Activated CD8-positive, alpha-beta memory T cell treated with anti-CD3 and anti-CD28 coated beads, Interleukin-2, amount 50 U/mL, for 1 hour (primary cell): ENCODE measurements around the gene DNAAF6.
"Not testable (repeated sequence)": the region's sequence is repeated elsewhere in the genome, so short reads cannot be mapped to it uniquely, and the experiment has no call there.

Experiments used
- DNase-seq: peaks from one replicate; pipeline ENCODE4 v3.0.0-alpha.2; 2020; ENCODE audit errors: extremely low read depth

DNAAF6 gene

GRCh38 chrX:107205770-107206696 is at the start of gene DNAAF6, which contains the start of gene NUP62CL:
TSS of gene DNAAF6 (plus strand) at chrX:107206611. CDS start at chrX:107212876, 6,265 bp downstream.
TSS of gene NUP62CL (minus strand) at chrX:107206433. CDS start at chrX:107175146, 31,287 bp downstream.
- peak; percentile 19 for DNase-seq

GRCh38 chrX:107157618-107158017 is 48.8 kb upstream of the DNAAF6 start:
- not testable (repeated sequence) for DNase-seq

- no peak for DNase-seq
Observed at GRCh38 chrX:107167163-107167921, 39.1 kb upstream of the DNAAF6 start.

GRCh38 chrX:107168257-107168656 is 38.2 kb upstream of the DNAAF6 start:
- no peak for DNase-seq

- DNase-seq = no peak
Observed at GRCh38 chrX:107168712-107169111, 37.7 kb upstream of the DNAAF6 start.

- DNase-seq = no peak
Observed at GRCh38 chrX:107171369-107172102, 34.9 kb upstream of the DNAAF6 start.

- DNase-seq = no peak
Observed at GRCh38 chrX:107197319-107197718, 9.1 kb upstream of the DNAAF6 start.

- not testable (repeated sequence) for DNase-seq
Observed at GRCh38 chrX:107198074-107198473, 8.3 kb upstream of the DNAAF6 start.

GRCh38 chrX:107199491-107199890 is 6.9 kb upstream of the DNAAF6 start:
- DNase-seq = no peak

GRCh38 chrX:107204068-107204605 is 2.3 kb upstream of the DNAAF6 start:
- DNase-seq = no peak

GRCh38 chrX:107206697-107207065 is 270 bp downstream of the DNAAF6 start:
- no peak for DNase-seq

- no peak for DNase-seq
Observed at GRCh38 chrX:107207089-107207488, 678 bp downstream of the DNAAF6 start.

GRCh38 chrX:107207943-107208342 is 1.5 kb downstream of the DNAAF6 start:
- DNase-seq = no peak

- DNase-seq = no peak
Observed at GRCh38 chrX:107213477-107213876, 7.1 kb downstream of the DNAAF6 start.

GRCh38 chrX:107226757-107227156 is 20.3 kb downstream of the DNAAF6 start:
- no peak for DNase-seq

- DNase-seq = no peak
Observed at GRCh38 chrX:107227780-107228485, 21.5 kb downstream of the DNAAF6 start.

- DNase-seq = no peak
Observed at GRCh38 chrX:107228486-107228819, 22.0 kb downstream of the DNAAF6 start.

GRCh38 chrX:107272431-107272921 is 66.1 kb downstream of the DNAAF6 start:
- DNase-seq = no peak

- DNase-seq = no peak
Observed at GRCh38 chrX:107273795-107274194, 67.4 kb downstream of the DNAAF6 start.

- DNase-seq = no peak
Observed at GRCh38 chrX:107288676-107289075, 82.3 kb downstream of the DNAAF6 start.

- no peak for DNase-seq
Observed at GRCh38 chrX:107290019-107290418, 83.6 kb downstream of the DNAAF6 start.
